ENCODE results near the gene CADPS.

DNA sequence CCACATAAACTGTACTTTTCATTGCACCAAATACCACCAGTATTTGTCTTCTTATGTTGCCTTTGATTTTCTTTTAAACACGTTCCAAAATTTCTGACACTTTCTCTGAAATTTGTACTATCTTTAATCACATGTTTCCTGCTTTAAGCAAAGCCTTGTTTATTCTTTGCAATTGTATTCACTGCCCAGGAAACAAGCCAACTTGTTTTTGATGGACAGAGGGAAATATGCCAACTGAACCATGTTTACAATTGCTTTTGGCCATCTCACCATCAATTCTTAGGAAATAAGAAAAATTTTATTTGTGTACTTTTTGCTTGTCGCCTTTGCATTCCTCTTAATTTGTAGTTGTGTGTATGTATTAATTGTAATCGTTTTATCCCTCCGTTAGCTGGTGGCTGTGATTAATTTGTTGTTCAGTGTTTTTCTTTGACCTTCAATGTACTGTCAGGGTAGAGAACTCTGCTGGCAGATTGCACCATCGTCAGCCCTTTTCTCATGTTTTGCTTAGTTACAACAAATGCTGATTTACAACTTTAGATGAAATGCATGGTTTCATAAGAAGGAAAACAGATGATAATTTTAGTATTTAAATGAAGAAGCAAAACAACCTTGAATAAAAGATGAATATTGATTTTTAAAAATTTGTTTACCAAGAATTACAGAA is 482.5 kb downstream of the CADPS start:
- TF ChIP-seq, protein P1, sequence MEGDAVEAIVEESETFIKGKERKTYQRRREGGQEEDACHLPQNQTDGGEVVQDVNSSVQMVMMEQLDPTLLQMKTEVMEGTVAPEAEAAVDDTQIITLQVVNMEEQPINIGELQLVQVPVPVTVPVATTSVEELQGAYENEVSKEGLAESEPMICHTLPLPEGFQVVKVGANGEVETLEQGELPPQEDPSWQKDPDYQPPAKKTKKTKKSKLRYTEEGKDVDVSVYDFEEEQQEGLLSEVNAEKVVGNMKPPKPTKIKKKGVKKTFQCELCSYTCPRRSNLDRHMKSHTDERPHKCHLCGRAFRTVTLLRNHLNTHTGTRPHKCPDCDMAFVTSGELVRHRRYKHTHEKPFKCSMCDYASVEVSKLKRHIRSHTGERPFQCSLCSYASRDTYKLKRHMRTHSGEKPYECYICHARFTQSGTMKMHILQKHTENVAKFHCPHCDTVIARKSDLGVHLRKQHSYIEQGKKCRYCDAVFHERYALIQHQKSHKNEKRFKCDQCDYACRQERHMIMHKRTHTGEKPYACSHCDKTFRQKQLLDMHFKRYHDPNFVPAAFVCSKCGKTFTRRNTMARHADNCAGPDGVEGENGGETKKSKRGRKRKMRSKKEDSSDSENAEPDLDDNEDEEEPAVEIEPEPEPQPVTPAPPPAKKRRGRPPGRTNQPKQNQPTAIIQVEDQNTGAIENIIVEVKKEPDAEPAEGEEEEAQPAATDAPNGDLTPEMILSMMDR (IDR thresholded peaks at IDR 0.05), result no peak
- no peak for TF ChIP-seq POLR2A (IDR thresholded peaks at IDR 0.05)
